Measurements from ENCODE around the gene ANKRD16.
"Not testable (repeated sequence)": the region's sequence is repeated elsewhere in the genome, so short reads cannot be mapped to it uniquely, and the experiment has no call there.

ANKRD16 gene

GRCh38 chr10:5855979-5856700, 33.6 kb downstream of the ANKRD16 start:
- H3K4me3 ChIP-seq (ENCODE audit: low read depth in 1 of 2, low read length in 2 of 2) = no peak overlapping the region
- no peaks in the 10 kb centered on the region for H3K4me1 ChIP-seq (ENCODE audit: insufficient read depth, low read length)
- no peak overlapping the region for H2AFZ ChIP-seq (ENCODE audit: low read depth, low read length)
- DNase-seq = no peak
- no peaks in the 10 kb centered on the region for H3K9me3 ChIP-seq (ENCODE audit: insufficient read depth, low read length, severe bottlenecking)
- no peak overlapping the region for H3K4me2 ChIP-seq (ENCODE audit: insufficient read depth, low read length)
- no peak overlapping the region for H3K9ac ChIP-seq (ENCODE audit: low read depth, low read length)
- no peaks in the 10 kb centered on the region for H3K27me3 ChIP-seq (ENCODE audit: insufficient read depth, low read length, poor library complexity)
- ATAC-seq (ENCODE audit: insufficient read depth, low read depth) = no peak
- no peaks in the 10 kb centered on the region for H3K36me3 ChIP-seq (ENCODE audit: insufficient read depth, low read length)
- no peak overlapping the region for H3K27ac ChIP-seq (ENCODE audit: low read length)
- no peaks in the 10 kb centered on the region for H3K79me2 ChIP-seq (ENCODE audit: insufficient read depth, low read length)
- no peaks in the 10 kb centered on the region for H4K20me1 ChIP-seq (ENCODE audit: insufficient read depth, low read length)
- no peak for TF ChIP-seq CTCF (IDR thresholded peaks at IDR 0.05; ENCODE audit: borderline replicate concordance, extremely low read depth, low read length, poor library complexity, severe bottlenecking)
- no peak for TF ChIP-seq EZH2 (IDR thresholded peaks at IDR 0.05; ENCODE audit: borderline replicate concordance, low read depth, low read length, severe bottlenecking)

GRCh38 chr10:5854131-5854475, 35.6 kb downstream of the ANKRD16 start:
- no peaks in the 10 kb centered on the region for H4K20me1 ChIP-seq (ENCODE audit: insufficient read depth, low read length)
- H2AFZ ChIP-seq (ENCODE audit: low read depth, low read length) = no peak overlapping the region
- H3K9me3 ChIP-seq (ENCODE audit: insufficient read depth, low read length, severe bottlenecking) = no peaks in the 10 kb centered on the region
- H3K9ac ChIP-seq (ENCODE audit: low read depth, low read length) = no peak overlapping the region
- H3K4me1 ChIP-seq (ENCODE audit: insufficient read depth, low read length) = no peaks in the 10 kb centered on the region
- no peak overlapping the region for H3K4me2 ChIP-seq (ENCODE audit: insufficient read depth, low read length)
- ATAC-seq (ENCODE audit: insufficient read depth, low read depth) (no peak), DNase-seq (no peak)
- TF ChIP-seq EZH2 (IDR thresholded peaks at IDR 0.05; ENCODE audit: borderline replicate concordance, low read depth, low read length, severe bottlenecking) (no peak), CTCF (IDR thresholded peaks at IDR 0.05; ENCODE audit: borderline replicate concordance, extremely low read depth, low read length, poor library complexity, severe bottlenecking) (no peak)
- H3K36me3 ChIP-seq (ENCODE audit: insufficient read depth, low read length) = no peaks in the 10 kb centered on the region
- H3K27ac ChIP-seq (ENCODE audit: low read length) = no peak overlapping the region
- H3K27me3 ChIP-seq (ENCODE audit: insufficient read depth, low read length, poor library complexity) = no peaks in the 10 kb centered on the region
- no peak overlapping the region for H3K4me3 ChIP-seq (ENCODE audit: low read depth in 1 of 2, low read length in 2 of 2)
- no peaks in the 10 kb centered on the region for H3K79me2 ChIP-seq (ENCODE audit: insufficient read depth, low read length)

GRCh38 chr10:5846667-5847066, 43.0 kb downstream of the ANKRD16 start:
- H3K4me2 ChIP-seq (ENCODE audit: insufficient read depth, low read length); H2AFZ ChIP-seq (ENCODE audit: low read depth, low read length); ATAC-seq (ENCODE audit: insufficient read depth, low read depth); H3K9ac ChIP-seq (ENCODE audit: low read depth, low read length); H4K20me1 ChIP-seq (ENCODE audit: insufficient read depth, low read length); DNase-seq; H3K36me3 ChIP-seq (ENCODE audit: insufficient read depth, low read length); H3K4me3 ChIP-seq (ENCODE audit: low read depth in 1 of 2, low read length in 2 of 2); H3K27me3 ChIP-seq (ENCODE audit: insufficient read depth, low read length, poor library complexity); H3K9me3 ChIP-seq (ENCODE audit: insufficient read depth, low read length, severe bottlenecking); H3K79me2 ChIP-seq (ENCODE audit: insufficient read depth, low read length); H3K4me1 ChIP-seq (ENCODE audit: insufficient read depth, low read length); H3K27ac ChIP-seq (ENCODE audit: low read length): not testable (repeated sequence)

DNA sequence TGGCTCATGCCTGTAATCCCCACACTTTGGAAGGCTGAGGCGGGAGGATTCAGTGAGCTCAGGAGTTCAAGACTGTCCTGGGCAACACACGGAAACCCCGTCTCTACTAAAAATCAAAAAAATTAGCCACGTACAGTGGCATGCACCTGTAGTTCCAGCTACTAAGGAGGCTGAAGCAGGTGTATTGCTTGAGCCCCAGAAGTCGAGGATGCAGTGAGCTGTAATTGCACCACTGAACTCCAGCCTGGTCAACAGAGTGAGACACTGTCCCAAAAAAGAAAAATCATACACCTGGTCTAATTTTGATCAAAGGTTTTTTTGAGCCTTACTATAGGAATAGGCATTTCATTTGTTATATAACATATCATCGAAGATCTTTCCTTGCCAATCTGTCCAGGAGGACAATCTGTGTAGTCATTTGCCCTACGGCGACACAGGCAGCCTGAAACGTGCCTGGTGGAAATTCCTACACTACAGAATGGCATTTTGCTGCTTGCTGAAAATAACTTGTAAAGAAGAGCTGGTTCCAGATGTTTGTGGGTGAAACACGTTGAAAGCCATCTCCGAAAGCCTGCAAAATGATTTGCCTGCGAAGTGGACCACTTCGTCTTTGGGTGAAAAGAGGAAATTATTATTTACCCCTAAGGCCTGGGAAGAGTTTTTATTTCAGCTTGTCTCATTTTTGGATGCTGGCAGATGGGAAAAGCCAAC, 45.2 kb downstream of the ANKRD16 start:
- H3K36me3 ChIP-seq (ENCODE audit: insufficient read depth, low read length) = no peaks in the 10 kb centered on the region
- no peaks in the 10 kb centered on the region for H4K20me1 ChIP-seq (ENCODE audit: insufficient read depth, low read length)
- H3K4me3 ChIP-seq (ENCODE audit: low read depth in 1 of 2, low read length in 2 of 2) = no peak overlapping the region
- DNase-seq = no peak
- no peak overlapping the region for H3K27ac ChIP-seq (ENCODE audit: low read length)
- H3K79me2 ChIP-seq (ENCODE audit: insufficient read depth, low read length) = no peaks in the 10 kb centered on the region
- H3K4me2 ChIP-seq (ENCODE audit: insufficient read depth, low read length) = no peak overlapping the region
- TF ChIP-seq EZH2 (IDR thresholded peaks at IDR 0.05; ENCODE audit: borderline replicate concordance, low read depth, low read length, severe bottlenecking) (no peak), CTCF (IDR thresholded peaks at IDR 0.05; ENCODE audit: borderline replicate concordance, extremely low read depth, low read length, poor library complexity, severe bottlenecking) (no peak)
- no peaks in the 10 kb centered on the region for H3K9me3 ChIP-seq (ENCODE audit: insufficient read depth, low read length, severe bottlenecking)
- H3K4me1 ChIP-seq (ENCODE audit: insufficient read depth, low read length) = no peaks in the 10 kb centered on the region
- no peak overlapping the region for H2AFZ ChIP-seq (ENCODE audit: low read depth, low read length)
- no peak for ATAC-seq (ENCODE audit: insufficient read depth, low read depth)
- no peaks in the 10 kb centered on the region for H3K27me3 ChIP-seq (ENCODE audit: insufficient read depth, low read length, poor library complexity)
- H3K9ac ChIP-seq (ENCODE audit: low read depth, low read length) = no peak overlapping the region

Data from DND-41 (cell line).